Neural cell (in vitro differentiated cells): ENCODE data around the gene IAPP. TPM values are rescaled to one million over a fixed set of nuclear protein-coding genes. Genes with fewer than 3 reads are reported as not detected.
"Not testable (repeated sequence)": the region's sequence is repeated elsewhere in the genome, so short reads cannot be mapped to it uniquely, and the experiment has no call there.

Experiments used
- H2AFZ ChIP-seq: fragments of 200-600, 300-800 bp; sonication (generic), shearing (Covaris generic); 2 replicates; pipeline ENCODE4 v1.6.0; 2014; ENCODE audit warnings: low read depth, mild to moderate bottlenecking, antibody characterized with exemption, low read length, moderate library complexity
- H3F3A ChIP-seq: fragments of 200-600 bp; shearing (Covaris generic); 2 replicates; pipeline ENCODE4 v1.6.1; 2016; ENCODE audit warnings: mild to moderate bottlenecking, moderate library complexity, mixed read lengths, antibody characterized with exemption, low read length; ENCODE audit not compliant: insufficient read depth, poor library complexity, severe bottlenecking
- H3K27ac ChIP-seq: fragments of 200-600, 300-800 bp; sonication (generic), shearing (Covaris generic); 2 replicates; pipeline ENCODE4 v1.5.1; 2014; ENCODE audit warnings: mild to moderate bottlenecking, low read length, moderate library complexity
- H3K27me3 ChIP-seq: fragments of 300-800, 200-600 bp; sonication (generic), shearing (Covaris generic); 2 replicates; pipeline ENCODE4 v1.6.0; 2014; ENCODE audit warnings: mild to moderate bottlenecking, low read depth, low read length, moderate library complexity; ENCODE audit not compliant: insufficient read depth
- H3K36me3 ChIP-seq: fragments of 300-800, 200-600 bp; sonication (generic), shearing (Covaris generic); 2 replicates; pipeline ENCODE4 v1.5.1; 2014; ENCODE audit warnings: mild to moderate bottlenecking, antibody characterized with exemption, low read length, moderate library complexity; ENCODE audit not compliant: insufficient read depth
- H3K4me2 ChIP-seq: fragments of 300-800, 200-600 bp; sonication (generic), shearing (Covaris generic); 2 replicates; pipeline ENCODE4 v1.6.0; 2014; ENCODE audit warnings: mild to moderate bottlenecking, low read length
- H3K4me3 ChIP-seq: fragments of 300-800, 200-600 bp; sonication (generic), shearing (Covaris generic); 2 replicates; pipeline ENCODE4 v1.5.1; 2014; ENCODE audit warnings: mild to moderate bottlenecking, low read length, moderate library complexity
- H3K79me2 ChIP-seq: fragments of 200-600 bp; shearing (Covaris generic); replicated peaks from 2 replicates; pipeline ENCODE4 v1.6.0; 2014; ENCODE audit warnings: mild to moderate bottlenecking, low read length, moderate library complexity; ENCODE audit not compliant: insufficient read depth
- H3K9ac ChIP-seq: fragments of 300-800, 200-600 bp; sonication (generic), shearing (Covaris generic); 2 replicates; pipeline ENCODE4 v1.6.1; 2016; ENCODE audit warnings: mild to moderate bottlenecking, low read length, mixed read lengths
- H3K9me2 ChIP-seq: fragments of 200-600 bp; shearing (Covaris generic); 2 replicates; pipeline ENCODE4 v1.6.1; 2016; ENCODE audit warnings: mild to moderate bottlenecking, low read length, mixed read lengths; ENCODE audit not compliant: insufficient read depth
- H3K9me3 ChIP-seq: fragments of 200-600, 300-800 bp; sonication (generic), shearing (Covaris generic); 2 replicates; pipeline ENCODE4 v1.6.1; 2016; ENCODE audit warnings: mild to moderate bottlenecking, mixed run types, low read length, moderate library complexity, mixed read lengths
- H4K20me1 ChIP-seq: fragments of 200-600 bp; shearing (Covaris generic); 2 replicates; pipeline ENCODE4 v1.6.1; 2016; ENCODE audit warnings: mild to moderate bottlenecking, mixed run types; ENCODE audit not compliant: insufficient read depth
- CTCF ChIP-seq: fragments of 450-650 bp; IDR thresholded peaks from 2 replicates; pipeline ENCODE4 v1.5.1; 2014; ENCODE audit warnings: antibody characterized with exemption, mild to moderate bottlenecking, moderate library complexity; ENCODE audit not compliant: poor library complexity, severe bottlenecking
- EP300 ChIP-seq: fragments of 450-650 bp; conservative IDR thresholded peaks from 2 replicates; pipeline ENCODE4 v1.6.1; 2014; ENCODE audit warnings: antibody characterized with exemption, mild to moderate bottlenecking, moderate library complexity; ENCODE audit not compliant: poor library complexity, severe bottlenecking
- EZH2 ChIP-seq: fragments of 200-600, 300-800 bp; shearing (Covaris generic), sonication (generic); IDR thresholded peaks from 2 replicates; pipeline ENCODE4 v1.6.1; 2014; ENCODE audit warnings: antibody characterized with exemption, low read length, borderline replicate concordance, mild to moderate bottlenecking; ENCODE audit not compliant: insufficient read depth, poor library complexity, severe bottlenecking
- MXI1 ChIP-seq: fragments of 450-650 bp; conservative IDR thresholded peaks from 2 replicates; pipeline ENCODE4 v1.6.1; 2014; ENCODE audit warnings: antibody characterized with exemption, mild to moderate bottlenecking; ENCODE audit not compliant: poor library complexity, severe bottlenecking
- RAD21 ChIP-seq: fragments of 450-650 bp; conservative IDR thresholded peaks from 2 replicates; pipeline ENCODE4 v1.6.1; 2014; ENCODE audit warnings: antibody characterized with exemption, mild to moderate bottlenecking, moderate library complexity
- REST ChIP-seq: IDR thresholded peaks from 2 replicates; pipeline ENCODE4 v1.6.1; 2012; ENCODE audit warnings: borderline replicate concordance
- SMC3 ChIP-seq: fragments of 450-650 bp; conservative IDR thresholded peaks from 2 replicates; pipeline ENCODE4 v1.6.1; 2014; ENCODE audit warnings: antibody characterized with exemption, mild to moderate bottlenecking, moderate library complexity; ENCODE audit not compliant: poor library complexity
- TAF1 ChIP-seq: IDR thresholded peaks from 2 replicates; pipeline ENCODE4 v1.6.1; 2012; ENCODE audit warnings: low read depth
- polyA plus RNA-seq: library from polyadenylated mRNA; depleted of rRNA; stranded (reverse); fragments of >200 nt; gene quantifications from 2 replicates; pipeline ENCODE4 v1.2.3, GENCODE V29; 2014

The IAPP gene
- polyA plus RNA-seq, 1 donor from 2014 or later, result not detected

- no peak overlapping the region for H3K4me2 ChIP-seq
- no peaks in the 10 kb centered on the region for H3K79me2 ChIP-seq
- no peaks in the 10 kb centered on the region for H4K20me1 ChIP-seq
- no peak overlapping the region for H2AFZ ChIP-seq
- H3K9ac ChIP-seq, result no peak overlapping the region
- H3K9me2 ChIP-seq, result no peaks in the 10 kb centered on the region
- H3K36me3 ChIP-seq, result no peaks in the 10 kb centered on the region
- H3K9me3 ChIP-seq, result no peaks in the 10 kb centered on the region
- no peak overlapping the region for H3K4me3 ChIP-seq
- TF ChIP-seq SMC3, result no peak
- no peak for TF ChIP-seq EZH2
- TF ChIP-seq RAD21, result no peak
- TF ChIP-seq CTCF, result no peak
- TF ChIP-seq REST, result no peak
- no peak for TF ChIP-seq TAF1
- no peak for TF ChIP-seq MXI1
- TF ChIP-seq EP300, result no peak
- no peak overlapping the region for H3K27ac ChIP-seq
- H3K27me3 ChIP-seq, result no peaks in the 10 kb centered on the region
- no peaks in the 10 kb centered on the region for H3F3A ChIP-seq
Measured at GRCh38 chr12:21354641-21355040, 18.1 kb upstream of the IAPP start.

GRCh38 chr12:21360632-21361031, 12.1 kb upstream of the IAPP start:
- H3K4me3 ChIP-seq, H3K9ac ChIP-seq, H4K20me1 ChIP-seq: not testable (repeated sequence)

More at GRCh38 chr12:21360632-21361031, 12.1 kb upstream of the IAPP start:
- not testable (repeated sequence) for H3K9me2 ChIP-seq, H3K27ac ChIP-seq, H2AFZ ChIP-seq, H3K27me3 ChIP-seq, H3K4me2 ChIP-seq, H3K79me2 ChIP-seq, H3K36me3 ChIP-seq, H3K9me3 ChIP-seq, H3F3A ChIP-seq
